Middle frontal gyrus (tissue), 1 donor: ENCODE data around the gene P4HA2.
A peak's percentile ranks its signal among the peaks of the same experiment; 100 is the strongest.

Source experiments
- DNase-seq: peaks from one replicate; pipeline ENCODE4 v3.0.0-alpha.2; 2015; ENCODE audit warnings: low spot score; ENCODE audit errors: extremely low spot score

Gene P4HA2

GRCh38 chr5:132250547-132250946, 22.9 kb upstream of the P4HA2 start:
- DNase-seq, result no peak

- no peak for DNase-seq
Observed at GRCh38 chr5:132246806-132247205, 19.2 kb upstream of the P4HA2 start.

GRCh38 chr5:132245593-132245992, 17.9 kb upstream of the P4HA2 start:
- no peak for DNase-seq

GRCh38 chr5:132243366-132243977, 15.8 kb upstream of the P4HA2 start:
- DNase-seq, result no peak

- no peak for DNase-seq
Observed at GRCh38 chr5:132239776-132240175, 12.1 kb upstream of the P4HA2 start.

GRCh38 chr5:132238901-132239500, 11.3 kb upstream of the P4HA2 start:
- no peak for DNase-seq

GRCh38 chr5:132238169-132238744, 10.6 kb upstream of the P4HA2 start:
- DNase-seq, result no peak

- no peak for DNase-seq
Observed at GRCh38 chr5:132237670-132238069, 10.0 kb upstream of the P4HA2 start.

- no peak for DNase-seq
Observed at GRCh38 chr5:132237141-132237540, 9.5 kb upstream of the P4HA2 start.

- DNase-seq, result no peak
Observed at GRCh38 chr5:132235340-132235739, 7.7 kb upstream of the P4HA2 start.

GRCh38 chr5:132234684-132235062, 7.0 kb upstream of the P4HA2 start:
- DNase-seq, result no peak

GRCh38 chr5:132233811-132234683, 6.4 kb upstream of the P4HA2 start:
- DNase-seq, result no peak

- DNase-seq, result no peak
Observed at GRCh38 chr5:132233081-132233480, 5.4 kb upstream of the P4HA2 start.

GRCh38 chr5:132232465-132232864, 4.8 kb upstream of the P4HA2 start:
- DNase-seq, result no peak

- DNase-seq, result no peak
Observed at GRCh38 chr5:132230871-132231270, 3.2 kb upstream of the P4HA2 start.

- no peak for DNase-seq
Observed at GRCh38 chr5:132229236-132229635, 1.6 kb upstream of the P4HA2 start.

- no peak for DNase-seq
Observed at GRCh38 chr5:132228241-132229035, 785 bp upstream of the P4HA2 start.

GRCh38 chr5:132227235-132227484, 493 bp downstream of the P4HA2 start:
- no peak for DNase-seq

- DNase-seq, result no peak
Observed at GRCh38 chr5:132226516-132227234, 978 bp downstream of the P4HA2 start.

- peak; percentile 33 for DNase-seq
Observed at GRCh38 chr5:132225165-132226032, 2.3 kb downstream of the P4HA2 start.
